ENCODE results near the gene PRR15L.

Gene PRR15L

GRCh38 chr17:47957591-47958490 lies at the start of gene PRR15L:
TSS of gene PRR15L (minus strand) at chr17:47957883. CDS start at chr17:47953234, 4,649 bp downstream.
- H3K4me3 ChIP-seq (ENCODE audit: low read depth, low read length): no peak within 1 kb of the TSS
- DNase-seq (ENCODE audit: low read depth): no peak
- in situ Hi-C loops (cut with HindIII; ENCODE audit: low sequenced_read_pairs): no loop called here
- no peak for TF ChIP-seq CTCF (IDR thresholded peaks at IDR 0.05; ENCODE audit: low read depth, low read length, missing control alignments)

- no peak for TF ChIP-seq CTCF (IDR thresholded peaks at IDR 0.05; ENCODE audit: low read depth, low read length, missing control alignments)
- H3K4me3 ChIP-seq (ENCODE audit: low read depth, low read length): no peak overlapping the region
- no peak for DNase-seq (ENCODE audit: low read depth)
- in situ Hi-C loops (cut with HindIII; ENCODE audit: low sequenced_read_pairs): no loop called here
Measured at GRCh38 chr17:48006936-48007709, 49.4 kb upstream of the PRR15L start.

- TF ChIP-seq CTCF (IDR thresholded peaks at IDR 0.05; ENCODE audit: low read depth, low read length, missing control alignments): no peak
- no peak for DNase-seq (ENCODE audit: low read depth)
- in situ Hi-C loops (cut with HindIII; ENCODE audit: low sequenced_read_pairs): no loop called here
- H3K4me3 ChIP-seq (ENCODE audit: low read depth, low read length): no peak overlapping the region
Measured at GRCh38 chr17:48004983-48005382, 47.3 kb upstream of the PRR15L start.

GRCh38 chr17:48003417-48004151 lies 45.9 kb upstream of the PRR15L start:
- in situ Hi-C loops (cut with HindIII; ENCODE audit: low sequenced_read_pairs): no loop called here
- no peak for DNase-seq (ENCODE audit: low read depth)
- no peak overlapping the region for H3K4me3 ChIP-seq (ENCODE audit: low read depth, low read length)
- peak; percentile 12 for TF ChIP-seq CTCF (IDR thresholded peaks at IDR 0.05; ENCODE audit: low read depth, low read length, missing control alignments)

- no peak overlapping the region for H3K4me3 ChIP-seq (ENCODE audit: low read depth, low read length)
- in situ Hi-C loops (cut with HindIII; ENCODE audit: low sequenced_read_pairs): no loop called here
- DNase-seq (ENCODE audit: low read depth): no peak
- no peak for TF ChIP-seq CTCF (IDR thresholded peaks at IDR 0.05; ENCODE audit: low read depth, low read length, missing control alignments)
Measured at GRCh38 chr17:48002916-48003416, 45.3 kb upstream of the PRR15L start.

All from astrocyte of the cerebellum (primary cell).